Measurements from ENCODE around the gene DIS3L2. TPM values are rescaled to one million over a fixed set of nuclear protein-coding genes. Genes with fewer than 3 reads are reported as not detected.

DIS3L2 gene
- total and polyA plus RNA-seq, 2 experiments from 2014 or later, result 15.2 to 25.3 TPM

DNA sequence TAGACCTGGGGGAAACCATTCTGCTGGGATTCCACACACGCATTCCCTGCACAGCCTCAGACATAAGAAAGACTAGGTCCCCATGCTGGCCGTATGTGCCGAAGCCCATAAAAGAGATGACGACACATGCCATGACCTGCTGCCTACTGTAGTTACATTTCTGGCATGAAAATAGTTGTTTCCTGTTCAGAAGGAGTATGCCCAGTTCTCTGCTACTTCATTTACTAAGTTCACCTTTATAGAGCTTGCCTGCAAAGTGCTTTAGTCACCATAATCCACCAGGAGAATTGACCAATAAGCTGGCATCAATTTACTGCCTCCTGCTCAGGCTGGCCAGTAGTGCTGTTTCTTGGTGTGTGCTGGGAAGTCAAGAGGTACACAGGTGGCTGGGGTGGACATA lies 266.8 kb downstream of the DIS3L2 start:
- no peaks in the 10 kb centered on the region for H3K36me3 ChIP-seq (ENCODE audit: insufficient read depth)
- Mint-ChIP-seq H3K27me3 (ENCODE audit: insufficient read depth, low read depth, poor library complexity) (peaks cover 5% of the 10 kb centered on the region), H3K27ac (no peak overlapping the region), H3K36me3 (ENCODE audit: low read depth) (no peaks in the 10 kb centered on the region), H3K4me3 (no peak overlapping the region), H3K9me3 (no peaks in the 10 kb centered on the region; the same call in 2 of the 3 replicates), H3K4me1 (peaks cover 24% of the 10 kb centered on the region)
- no peak overlapping the region for H3K27ac ChIP-seq (ENCODE audit: low read depth)
- peaks cover 16% of the 10 kb centered on the region for H3K4me1 ChIP-seq (ENCODE audit: insufficient read depth)
- H2AFZ ChIP-seq, result no peak overlapping the region
- H4K20me1 ChIP-seq (replicated peaks; ENCODE audit: insufficient read depth), result no peaks in the 10 kb centered on the region
- no peak for TF ChIP-seq JUNB (IDR thresholded peaks at IDR 0.05; ENCODE audit: unreplicated experiment)
- TF ChIP-seq, protein P1, sequence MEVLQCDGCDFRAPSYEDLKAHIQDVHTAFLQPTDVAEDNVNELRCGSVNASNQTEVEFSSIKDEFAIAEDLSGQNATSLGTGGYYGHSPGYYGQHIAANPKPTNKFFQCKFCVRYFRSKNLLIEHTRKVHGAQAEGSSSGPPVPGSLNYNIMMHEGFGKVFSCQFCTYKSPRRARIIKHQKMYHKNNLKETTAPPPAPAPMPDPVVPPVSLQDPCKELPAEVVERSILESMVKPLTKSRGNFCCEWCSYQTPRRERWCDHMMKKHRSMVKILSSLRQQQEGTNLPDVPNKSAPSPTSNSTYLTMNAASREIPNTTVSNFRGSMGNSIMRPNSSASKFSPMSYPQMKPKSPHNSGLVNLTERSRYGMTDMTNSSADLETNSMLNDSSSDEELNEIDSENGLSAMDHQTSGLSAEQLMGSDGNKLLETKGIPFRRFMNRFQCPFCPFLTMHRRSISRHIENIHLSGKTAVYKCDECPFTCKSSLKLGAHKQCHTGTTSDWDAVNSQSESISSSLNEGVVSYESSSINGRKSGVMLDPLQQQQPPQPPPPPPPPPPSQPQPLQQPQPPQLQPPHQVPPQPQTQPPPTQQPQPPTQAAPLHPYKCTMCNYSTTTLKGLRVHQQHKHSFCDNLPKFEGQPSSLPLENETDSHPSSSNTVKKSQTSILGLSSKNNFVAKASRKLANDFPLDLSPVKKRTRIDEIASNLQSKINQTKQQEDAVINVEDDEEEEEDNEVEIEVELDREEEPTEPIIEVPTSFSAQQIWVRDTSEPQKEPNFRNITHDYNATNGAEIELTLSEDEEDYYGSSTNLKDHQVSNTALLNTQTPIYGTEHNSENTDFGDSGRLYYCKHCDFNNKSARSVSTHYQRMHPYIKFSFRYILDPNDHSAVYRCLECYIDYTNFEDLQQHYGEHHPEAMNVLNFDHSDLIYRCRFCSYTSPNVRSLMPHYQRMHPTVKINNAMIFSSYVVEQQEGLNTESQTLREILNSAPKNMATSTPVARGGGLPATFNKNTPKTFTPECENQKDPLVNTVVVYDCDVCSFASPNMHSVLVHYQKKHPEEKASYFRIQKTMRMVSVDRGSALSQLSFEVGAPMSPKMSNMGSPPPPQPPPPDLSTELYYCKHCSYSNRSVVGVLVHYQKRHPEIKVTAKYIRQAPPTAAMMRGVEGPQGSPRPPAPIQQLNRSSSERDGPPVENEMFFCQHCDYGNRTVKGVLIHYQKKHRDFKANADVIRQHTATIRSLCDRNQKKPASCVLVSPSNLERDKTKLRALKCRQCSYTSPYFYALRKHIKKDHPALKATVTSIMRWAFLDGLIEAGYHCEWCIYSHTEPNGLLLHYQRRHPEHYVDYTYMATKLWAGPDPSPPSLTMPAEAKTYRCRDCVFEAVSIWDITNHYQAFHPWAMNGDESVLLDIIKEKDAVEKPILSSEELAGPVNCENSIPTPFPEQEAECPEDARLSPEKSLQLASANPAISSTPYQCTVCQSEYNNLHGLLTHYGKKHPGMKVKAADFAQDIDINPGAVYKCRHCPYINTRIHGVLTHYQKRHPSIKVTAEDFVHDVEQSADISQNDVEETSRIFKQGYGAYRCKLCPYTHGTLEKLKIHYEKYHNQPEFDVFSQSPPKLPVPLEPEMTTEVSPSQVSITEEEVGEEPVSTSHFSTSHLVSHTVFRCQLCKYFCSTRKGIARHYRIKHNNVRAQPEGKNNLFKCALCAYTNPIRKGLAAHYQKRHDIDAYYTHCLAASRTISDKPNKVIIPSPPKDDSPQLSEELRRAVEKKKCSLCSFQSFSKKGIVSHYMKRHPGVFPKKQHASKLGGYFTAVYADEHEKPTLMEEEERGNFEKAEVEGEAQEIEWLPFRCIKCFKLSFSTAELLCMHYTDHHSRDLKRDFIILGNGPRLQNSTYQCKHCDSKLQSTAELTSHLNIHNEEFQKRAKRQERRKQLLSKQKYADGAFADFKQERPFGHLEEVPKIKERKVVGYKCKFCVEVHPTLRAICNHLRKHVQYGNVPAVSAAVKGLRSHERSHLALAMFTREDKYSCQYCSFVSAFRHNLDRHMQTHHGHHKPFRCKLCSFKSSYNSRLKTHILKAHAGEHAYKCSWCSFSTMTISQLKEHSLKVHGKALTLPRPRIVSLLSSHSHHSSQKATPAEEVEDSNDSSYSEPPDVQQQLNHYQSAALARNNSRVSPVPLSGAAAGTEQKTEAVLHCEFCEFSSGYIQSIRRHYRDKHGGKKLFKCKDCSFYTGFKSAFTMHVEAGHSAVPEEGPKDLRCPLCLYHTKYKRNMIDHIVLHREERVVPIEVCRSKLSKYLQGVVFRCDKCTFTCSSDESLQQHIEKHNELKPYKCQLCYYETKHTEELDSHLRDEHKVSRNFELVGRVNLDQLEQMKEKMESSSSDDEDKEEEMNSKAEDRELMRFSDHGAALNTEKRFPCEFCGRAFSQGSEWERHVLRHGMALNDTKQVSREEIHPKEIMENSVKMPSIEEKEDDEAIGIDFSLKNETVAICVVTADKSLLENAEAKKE (CRISPR knock-in tag; IDR thresholded peaks at IDR 0.05), result no peak
- no peak for DNase-seq (ENCODE audit: low spot score)
- H3K4me2 ChIP-seq, result no peak overlapping the region
- H3K9me2 ChIP-seq (ENCODE audit: insufficient read depth), result no peaks in the 10 kb centered on the region
- no peak overlapping the region for H3K4me3 ChIP-seq
- no peaks in the 10 kb centered on the region for H3K27me3 ChIP-seq (ENCODE audit: insufficient read depth)
- H3F3A ChIP-seq (replicated peaks; ENCODE audit: low read depth), result no peaks in the 10 kb centered on the region
- ATAC-seq, result no peak
- H3K79me2 ChIP-seq (replicated peaks; ENCODE audit: insufficient read depth), result no peaks in the 10 kb centered on the region

DNA sequence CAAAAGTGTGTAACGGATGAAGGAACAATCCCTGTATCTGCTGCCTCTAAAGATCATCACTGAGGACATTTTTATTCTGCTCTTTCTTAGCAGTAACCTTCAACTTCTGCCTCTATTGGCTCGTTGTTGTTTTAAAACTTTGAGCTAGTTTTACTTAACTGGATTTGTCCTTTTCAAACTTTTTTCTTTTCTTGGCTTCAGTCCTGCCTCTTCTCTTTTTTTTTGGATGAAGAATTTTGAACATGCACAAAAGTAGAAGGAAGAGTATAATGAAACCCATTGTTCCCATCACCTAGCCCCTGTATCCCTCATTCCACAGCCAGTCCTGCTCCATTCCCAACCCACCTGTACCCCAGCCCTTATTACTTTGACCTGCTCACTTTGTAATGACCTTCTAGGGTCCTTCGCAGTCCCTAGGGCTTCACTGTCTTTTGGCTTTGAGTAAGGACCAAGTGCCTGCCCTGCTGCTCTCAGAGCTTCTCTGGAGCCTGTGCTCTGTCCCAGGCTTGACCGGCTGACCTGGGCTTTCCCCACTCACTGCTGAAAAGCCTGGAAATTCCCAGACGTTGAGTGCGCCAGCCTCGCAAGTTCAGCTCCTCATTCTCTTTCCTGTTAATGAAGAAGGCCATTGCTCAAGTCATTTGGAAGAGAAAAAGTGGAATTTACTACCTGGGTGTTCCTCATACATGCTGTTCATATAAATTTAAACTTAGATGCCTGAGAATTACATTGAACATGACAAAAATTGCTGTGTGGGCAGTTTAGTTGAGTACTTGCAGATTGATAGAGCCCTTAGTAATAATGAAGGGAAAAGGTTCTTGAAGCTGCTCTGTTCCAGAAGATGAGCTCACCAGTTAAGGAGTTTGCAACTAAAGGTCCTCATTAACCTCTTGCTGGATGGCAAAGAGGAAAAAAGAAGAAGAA lies 267.7 kb downstream of the DIS3L2 start:
- H3K27ac Mint-ChIP-seq, result no peak overlapping the region
- H3K27me3 Mint-ChIP-seq (ENCODE audit: insufficient read depth, low read depth, poor library complexity), result peaks cover 5% of the 10 kb centered on the region
- Histone ChIP-seq H3K27ac (ENCODE audit: low read depth) (no peak overlapping the region), H3K4me1 (ENCODE audit: insufficient read depth) (peaks cover 16% of the 10 kb centered on the region), H3F3A (replicated peaks; ENCODE audit: low read depth) (no peaks in the 10 kb centered on the region), H2AFZ (no peak overlapping the region), H3K79me2 (replicated peaks; ENCODE audit: insufficient read depth) (no peaks in the 10 kb centered on the region), H3K9me2 (ENCODE audit: insufficient read depth) (no peaks in the 10 kb centered on the region), H4K20me1 (replicated peaks; ENCODE audit: insufficient read depth) (no peaks in the 10 kb centered on the region), H3K27me3 (ENCODE audit: insufficient read depth) (no peaks in the 10 kb centered on the region), H3K4me2 (no peak overlapping the region), H3K36me3 (ENCODE audit: insufficient read depth) (no peaks in the 10 kb centered on the region), H3K4me3 (no peak overlapping the region)
- H3K9me3 Mint-ChIP-seq, result no peaks in the 10 kb centered on the region; the same call in 2 of the 3 replicates
- peaks cover 24% of the 10 kb centered on the region for H3K4me1 Mint-ChIP-seq
- ATAC-seq (no peak), DNase-seq (ENCODE audit: low spot score) (no peak)
- H3K4me3 Mint-ChIP-seq, result no peak overlapping the region
- TF ChIP-seq ZNF331 (CRISPR knock-in tag; IDR thresholded peaks at IDR 0.05; ENCODE audit: low read depth) (no peak), EZH2 (IDR thresholded peaks at IDR 0.05; ENCODE audit: low read depth, unreplicated experiment) (no peak)
- no peaks in the 10 kb centered on the region for H3K36me3 Mint-ChIP-seq (ENCODE audit: low read depth)
